HG02798 (cell line): Measurements from ENCODE around the gene AOPEP.
"Not testable (repeated sequence)": the region's sequence is repeated elsewhere in the genome, so short reads cannot be mapped to it uniquely, and the experiment has no call there.

Experiments used
- ATAC-seq: cut with Tn5 transposase; IDR thresholded peaks from one replicate; pipeline ENCODE4 v1.9.1; 2021; ENCODE audit warnings: mild to moderate bottlenecking; ENCODE audit not compliant: unreplicated experiment, poor library complexity

AOPEP gene

DNA sequence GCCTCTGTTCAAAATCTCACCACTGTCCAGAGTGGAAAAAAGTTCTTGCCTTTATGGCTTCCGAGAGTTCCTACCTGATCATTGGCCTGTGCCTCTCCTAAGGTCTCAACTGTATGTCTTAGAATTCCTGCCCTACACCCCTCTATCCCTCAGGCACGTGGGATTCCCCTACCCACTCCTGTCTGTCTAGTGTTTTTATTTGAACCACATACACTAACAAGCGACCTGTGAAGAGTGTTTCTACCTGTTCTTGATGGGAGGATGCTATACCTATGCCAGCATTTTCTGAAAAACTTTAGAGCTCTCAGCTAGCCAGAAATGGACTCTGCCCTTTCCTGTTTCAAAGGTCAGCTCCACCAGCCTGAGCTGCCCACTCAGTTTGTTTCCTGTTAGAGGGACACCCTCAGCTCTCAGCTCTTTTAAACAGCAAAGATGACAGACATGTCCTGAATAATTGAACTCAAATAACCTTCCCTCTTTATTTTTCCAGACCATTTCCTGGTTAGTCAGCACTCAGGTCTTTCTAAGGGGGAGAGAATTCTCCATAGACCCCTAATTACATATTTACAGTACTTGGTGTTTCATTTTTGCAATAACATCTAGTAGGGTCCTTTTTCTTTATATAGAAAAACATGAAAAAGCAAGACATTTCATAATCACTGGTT is 214.8 kb downstream of the AOPEP start:
- ATAC-seq: no peak

DNA sequence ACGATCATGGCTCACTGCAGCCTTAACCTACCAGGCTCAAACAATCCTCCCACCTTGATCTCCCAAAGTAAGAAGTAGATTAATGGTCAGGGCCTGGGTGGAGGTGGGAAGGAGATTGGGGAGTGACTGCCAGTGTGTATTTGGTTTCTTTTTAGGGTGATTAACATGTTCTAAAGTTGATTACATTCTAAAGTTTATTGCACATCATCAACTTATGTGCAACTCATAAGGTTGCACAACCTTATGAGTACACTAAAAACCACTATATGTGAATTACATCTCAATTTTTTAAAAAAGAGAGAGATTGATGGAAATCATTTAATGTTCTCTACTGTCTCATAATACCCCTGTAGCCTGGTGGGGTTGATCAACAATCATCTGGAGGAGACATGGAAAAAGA is 218.1 kb downstream of the AOPEP start:
- ATAC-seq: no peak

DNA sequence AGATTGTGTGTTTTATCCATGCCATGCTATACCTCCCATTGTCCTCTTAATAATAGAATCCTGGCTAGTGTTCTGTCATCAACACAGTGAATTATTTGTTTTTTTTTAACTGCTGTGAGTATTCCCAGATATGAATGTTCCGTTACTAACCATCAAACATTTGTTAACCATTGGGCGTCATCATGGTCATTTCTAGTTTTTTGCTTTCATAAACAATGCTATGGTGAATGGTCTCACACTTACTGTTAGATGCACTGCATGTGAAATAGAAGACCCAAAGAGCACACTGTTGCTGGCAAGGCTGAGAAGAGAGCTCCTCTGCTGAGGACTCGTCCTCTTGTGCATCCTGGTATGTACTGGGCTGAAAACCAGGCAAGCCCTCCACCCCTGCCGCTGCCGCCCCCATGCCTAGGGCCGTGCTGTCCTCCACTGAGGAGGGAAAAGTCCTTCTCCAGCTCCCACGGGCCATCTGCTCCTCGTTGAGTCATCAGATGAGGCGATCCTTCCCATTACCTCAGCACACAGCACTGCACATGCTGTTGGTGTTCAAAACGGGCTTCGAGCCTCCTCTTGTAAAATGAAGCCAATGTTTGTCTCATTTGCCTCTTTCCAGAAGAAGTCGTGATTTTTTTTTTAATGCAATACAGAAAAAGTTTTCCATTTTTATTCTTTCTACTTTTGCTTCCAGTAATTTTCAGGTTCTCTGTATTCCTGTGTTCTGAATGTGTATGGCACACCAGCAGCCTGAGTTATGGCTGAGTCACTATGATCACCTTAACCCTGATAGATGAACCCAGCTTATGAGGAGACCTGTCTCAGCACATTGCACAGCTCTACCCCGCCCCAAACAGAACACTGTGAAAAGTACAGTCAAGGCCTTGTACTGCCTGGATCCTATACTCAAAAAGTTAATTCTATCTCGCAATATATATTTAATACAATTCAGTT is 219.0 kb downstream of the AOPEP start:
- ATAC-seq: no peak

DNA sequence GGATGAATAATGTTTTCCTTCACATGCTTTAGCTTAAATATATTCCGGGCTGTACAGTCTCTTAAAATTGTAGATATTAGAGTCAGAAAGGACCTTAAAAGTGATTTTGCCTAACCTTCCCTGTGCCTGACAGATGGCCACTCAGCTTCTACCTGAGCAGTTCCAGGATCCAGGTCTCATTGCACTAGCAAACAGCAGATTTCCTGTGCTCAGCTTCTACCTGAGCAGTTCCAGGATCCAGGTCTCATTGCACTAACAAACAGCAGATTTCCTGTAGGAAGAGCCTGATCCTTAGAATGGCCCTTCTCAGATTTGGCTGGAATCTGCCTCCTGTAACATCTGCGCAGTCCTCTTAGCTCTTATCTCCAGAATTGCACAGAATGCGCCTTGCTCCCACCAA is 219.8 kb downstream of the AOPEP start:
- ATAC-seq: no peak

DNA sequence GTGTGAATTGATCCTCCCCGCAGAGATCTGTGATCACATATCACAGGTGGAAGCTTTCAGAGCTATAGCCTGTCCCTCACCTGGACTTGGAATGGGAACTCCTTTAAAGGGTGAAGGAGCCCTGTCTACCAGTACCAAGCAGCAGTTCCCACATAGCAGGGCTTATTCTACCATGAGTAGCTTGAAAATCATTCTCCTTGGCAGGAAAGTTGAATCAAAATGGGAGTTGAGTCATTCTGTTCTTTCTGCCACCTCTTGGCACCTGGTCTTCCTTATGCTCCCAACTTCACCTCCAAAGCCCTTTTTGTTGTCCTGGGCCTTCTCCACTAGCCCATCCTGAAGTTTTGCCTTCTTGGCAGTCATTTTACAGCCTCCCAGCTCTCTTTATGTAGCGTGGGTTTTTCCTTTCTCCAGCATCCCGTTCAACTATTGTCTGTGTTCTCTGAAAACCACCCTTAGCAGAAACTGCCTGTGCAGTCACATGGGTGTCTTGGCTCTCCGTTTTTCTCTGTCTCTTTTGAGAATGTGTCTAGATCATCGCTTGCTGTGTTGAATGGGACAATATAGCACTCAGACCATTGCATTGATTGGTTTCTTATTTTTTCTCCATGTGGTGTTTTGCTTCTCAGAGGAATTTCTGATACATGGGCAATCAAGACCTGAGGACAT is 222.2 kb downstream of the AOPEP start:
- ATAC-seq: no peak

DNA sequence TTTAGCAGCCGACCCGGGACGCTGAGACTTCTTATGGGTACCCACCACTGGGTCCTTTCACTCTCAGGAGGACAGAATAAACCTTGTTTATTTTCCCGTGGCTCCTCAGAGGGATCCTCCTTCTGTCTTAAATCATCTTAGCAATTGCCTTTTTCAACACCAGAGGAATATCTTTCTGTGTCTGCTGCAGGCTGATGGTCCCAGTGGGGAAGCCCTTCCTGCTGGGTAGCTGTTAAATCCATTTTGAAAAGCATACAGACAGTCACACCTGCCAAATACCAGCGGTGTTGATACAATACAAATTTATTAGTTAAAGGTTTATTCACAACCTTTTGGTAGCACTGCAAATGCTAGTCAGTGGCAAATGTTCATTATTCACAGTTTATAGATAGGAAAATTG is 222.9 kb downstream of the AOPEP start:
- ATAC-seq: no peak

DNA sequence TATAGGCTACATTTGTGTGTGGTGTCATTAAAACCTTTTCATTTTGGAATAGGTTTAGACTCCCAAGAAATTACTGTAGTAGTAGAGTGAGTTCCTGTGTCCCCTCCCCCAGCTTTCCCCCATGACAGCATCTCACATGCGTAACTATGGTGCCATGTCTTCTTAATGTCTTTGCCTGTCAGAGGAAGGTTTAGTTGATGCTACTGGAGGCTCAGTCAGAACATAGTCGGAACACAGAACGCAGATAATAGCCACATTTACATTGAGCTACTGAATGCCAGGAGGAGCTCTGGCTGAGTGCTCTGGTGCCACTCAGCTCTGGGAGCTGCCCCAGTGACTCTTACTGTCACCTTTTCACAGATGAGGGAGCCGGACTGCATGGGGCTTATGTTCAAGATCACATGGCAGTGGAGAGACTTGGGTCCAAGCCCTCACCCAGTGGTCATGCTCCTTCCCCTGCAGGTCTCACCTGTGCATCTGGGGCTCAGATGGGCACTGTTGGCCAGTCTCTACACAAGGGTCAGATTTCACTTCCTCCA is 223.6 kb downstream of the AOPEP start:
- ATAC-seq: no peak

DNA sequence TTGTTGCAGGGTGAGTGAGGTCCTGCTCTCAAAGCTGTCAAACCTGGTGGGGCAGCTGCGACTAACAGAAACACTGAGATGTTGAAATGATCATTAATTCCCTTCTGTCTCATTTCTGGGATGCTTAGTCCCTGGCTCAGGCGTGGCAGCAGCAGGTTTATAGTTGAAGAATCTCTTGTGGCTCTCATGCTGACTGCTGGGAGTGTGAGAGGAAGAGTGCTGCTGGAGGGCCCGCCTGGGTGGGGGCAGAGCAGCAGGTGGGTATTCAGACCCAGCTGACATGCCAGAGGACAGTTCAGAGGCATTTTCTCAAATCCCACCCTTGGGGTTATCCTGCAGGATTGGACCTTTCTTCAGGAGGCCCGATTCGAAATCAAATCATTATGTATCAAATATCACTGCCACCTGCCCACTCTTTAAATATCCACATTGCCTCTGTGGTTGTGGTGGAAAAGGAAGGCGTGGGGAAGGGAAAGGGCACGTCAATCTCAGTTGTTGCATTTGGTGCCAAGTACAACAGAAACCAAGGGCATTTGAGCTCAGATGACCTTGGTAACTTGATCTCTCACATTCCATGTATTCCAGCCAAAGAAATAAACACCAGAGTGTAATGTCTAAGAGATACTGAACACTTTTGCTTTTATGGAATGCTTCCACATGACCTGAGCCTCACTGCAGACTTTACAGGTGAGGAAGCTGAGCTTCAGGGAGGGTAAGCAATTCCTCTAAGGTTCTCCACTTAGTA is 224.3 kb downstream of the AOPEP start:
- no peak for ATAC-seq

DNA sequence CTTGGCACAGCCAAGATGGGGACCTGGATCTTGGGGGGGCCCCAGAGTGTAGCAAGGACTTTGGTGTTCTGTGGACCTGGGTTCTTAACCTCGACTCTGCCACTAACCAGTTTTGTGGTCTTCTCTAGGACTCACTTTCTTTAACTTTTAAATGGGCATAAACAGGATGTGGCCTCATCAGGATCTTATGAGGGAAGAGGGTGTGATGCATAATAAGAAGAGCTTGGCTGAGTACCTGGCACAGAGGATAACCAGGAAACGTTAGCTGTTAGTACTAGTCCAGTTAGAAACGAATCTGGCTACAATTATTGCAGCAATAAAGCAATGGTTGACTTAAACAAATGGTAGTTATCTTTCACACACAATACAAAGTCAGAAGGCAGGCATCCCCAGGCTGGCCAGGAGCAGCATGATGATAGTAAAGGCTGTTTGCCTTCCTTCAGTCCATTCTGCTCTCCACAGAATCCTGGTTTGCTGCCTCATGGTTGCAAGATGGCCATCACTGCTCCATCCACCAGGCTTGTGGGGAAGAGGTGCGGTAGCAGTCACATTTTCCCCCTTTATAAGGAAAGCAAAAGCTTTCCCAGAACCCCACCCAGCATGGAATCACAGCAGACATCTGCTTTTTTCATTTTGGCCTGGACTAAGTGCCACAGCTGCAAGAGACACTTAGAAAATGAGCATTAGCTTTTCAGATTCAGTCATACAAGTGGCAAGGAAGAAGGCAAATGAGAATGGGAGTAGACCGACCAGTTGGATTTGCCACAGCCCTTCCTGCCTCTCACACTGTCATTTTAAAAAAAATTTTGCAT is 225.0 kb downstream of the AOPEP start:
- no peak for ATAC-seq

DNA sequence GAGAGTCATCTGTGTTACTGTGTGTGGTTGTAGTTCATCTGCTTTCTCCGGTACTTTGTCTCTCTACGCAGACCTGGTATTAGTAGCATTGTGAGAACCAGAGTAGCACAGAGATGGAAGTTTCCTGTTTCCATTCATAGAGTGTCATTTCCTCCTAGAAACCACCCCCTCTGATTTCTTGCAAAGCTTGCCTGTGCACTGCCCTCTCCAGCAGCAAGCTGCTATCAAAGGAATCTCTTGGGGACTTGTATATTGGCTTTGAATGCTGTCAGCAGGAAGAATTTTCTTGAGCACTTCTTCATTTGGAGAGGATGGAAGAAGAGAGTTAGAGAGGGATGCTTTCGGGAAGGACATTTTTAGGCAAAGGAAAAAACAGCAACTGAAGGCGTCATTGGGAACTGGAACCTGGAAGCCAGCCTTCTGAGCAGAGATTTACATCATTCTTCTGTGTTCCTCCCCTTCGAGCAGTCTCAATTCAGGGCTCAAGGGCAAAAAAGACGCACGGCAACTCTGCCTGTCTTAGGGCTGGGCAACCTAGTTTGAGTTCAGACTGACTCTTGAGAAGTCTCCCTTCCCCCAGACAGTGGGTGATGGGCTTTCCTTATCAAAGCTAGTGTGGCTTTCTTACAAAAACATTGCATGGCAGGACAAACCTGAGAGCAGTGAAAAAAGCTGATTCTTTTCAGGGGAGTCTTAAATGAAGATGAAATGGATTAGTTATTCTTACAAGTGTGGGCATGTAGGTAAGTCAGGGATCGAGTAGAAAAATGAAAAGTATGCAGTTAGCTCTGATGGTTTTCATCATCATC is 226.3 kb downstream of the AOPEP start:
- peak; percentile 62 for ATAC-seq

DNA sequence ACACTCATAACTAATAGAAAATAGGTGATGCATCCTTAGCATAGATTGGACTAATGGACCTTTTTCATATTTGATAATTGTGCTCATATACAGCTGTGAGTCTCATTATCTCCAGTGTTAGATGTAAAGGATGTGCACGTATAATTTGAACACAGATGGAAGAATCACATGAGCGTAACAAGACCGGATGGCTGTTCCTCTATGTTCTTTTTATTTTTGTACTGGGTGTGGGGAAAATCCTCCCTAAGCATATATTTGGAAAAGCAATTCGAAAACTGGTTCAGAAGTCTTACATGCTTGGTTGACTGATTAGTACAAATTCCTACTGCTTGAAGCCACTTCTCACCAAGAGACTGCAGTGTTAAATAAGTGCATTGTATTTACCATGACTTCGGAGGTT is 230.2 kb downstream of the AOPEP start:
- no peak for ATAC-seq

DNA sequence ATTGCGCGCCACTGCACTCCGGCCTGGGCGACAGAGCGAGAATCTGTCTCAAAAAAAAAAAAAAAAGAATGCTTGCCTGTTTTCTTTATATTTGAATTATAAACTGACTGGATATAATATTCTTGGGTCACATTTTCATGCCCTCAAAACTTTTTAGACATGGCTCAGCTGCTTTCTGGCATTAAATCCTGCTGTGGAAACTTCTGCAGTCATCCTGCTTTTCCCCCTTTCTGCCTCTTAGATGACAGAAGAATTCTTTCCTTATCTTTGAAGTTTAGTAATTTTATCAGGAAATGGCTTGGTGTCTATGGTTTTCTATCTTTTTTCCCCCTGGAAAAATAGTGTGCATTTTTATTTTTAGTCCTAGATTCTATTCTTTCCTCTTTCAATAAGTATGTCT is 234.5 kb downstream of the AOPEP start:
- ATAC-seq: no peak

DNA sequence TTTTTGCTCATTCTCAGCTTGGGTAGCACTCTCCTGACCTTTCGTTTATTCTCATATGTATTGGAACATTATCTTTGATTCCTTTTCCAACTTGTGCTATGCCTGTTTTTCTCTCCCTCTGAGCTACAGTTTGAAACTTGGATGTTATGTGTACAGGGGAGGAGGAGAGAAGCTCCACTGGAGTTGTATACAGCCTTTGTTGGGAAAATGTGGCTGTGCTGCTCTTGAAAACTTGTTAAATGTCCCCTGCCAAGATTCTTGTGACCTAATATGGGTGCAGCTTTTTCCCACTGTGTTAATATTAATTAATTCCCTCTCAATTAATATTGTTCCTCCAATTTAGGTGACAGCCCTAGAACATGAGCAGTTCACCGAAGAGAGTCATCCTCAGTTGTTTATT is 235.4 kb downstream of the AOPEP start:
- no peak for ATAC-seq

DNA sequence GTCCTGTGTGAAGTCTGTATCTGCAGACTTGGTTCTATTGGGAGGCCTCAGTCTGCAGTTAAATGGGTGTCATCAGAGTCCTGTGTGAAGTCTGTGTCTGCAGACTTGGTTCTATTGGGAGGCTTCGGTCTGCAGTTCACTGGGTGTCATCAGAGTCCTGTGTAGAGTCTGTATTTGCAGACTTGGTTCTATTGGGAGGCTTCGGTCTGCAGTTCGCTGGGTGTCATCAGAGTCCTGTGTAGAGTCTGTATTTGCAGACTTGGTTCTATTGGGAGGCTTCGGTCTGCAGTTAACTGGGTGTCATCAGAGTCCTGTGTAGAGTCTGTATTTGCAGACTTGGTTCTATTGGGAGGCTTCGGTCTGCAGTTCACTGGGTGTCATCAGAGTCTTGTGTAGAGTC is 239.1 kb downstream of the AOPEP start:
- not testable (repeated sequence) for ATAC-seq

DNA sequence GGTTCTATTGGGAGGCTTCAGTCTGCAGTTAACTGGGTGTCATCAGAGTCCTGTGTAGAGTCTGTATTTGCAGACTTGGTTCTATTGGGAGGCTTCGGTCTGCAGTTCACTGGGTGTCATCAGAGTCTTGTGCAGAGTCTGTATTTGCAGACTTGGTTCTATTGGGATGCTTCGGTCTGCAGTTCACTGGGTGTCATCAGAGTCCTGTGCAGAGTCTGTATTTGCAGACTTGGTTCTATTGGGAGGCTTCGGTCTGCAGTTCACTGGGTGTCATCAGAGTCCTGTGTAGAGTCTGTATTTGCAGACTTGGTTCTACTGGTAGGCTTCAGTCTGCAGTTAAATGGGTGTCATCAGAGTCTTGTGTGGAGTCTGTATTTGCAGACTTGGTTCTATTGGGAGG is 239.5 kb downstream of the AOPEP start:
- ATAC-seq: not testable (repeated sequence)

DNA sequence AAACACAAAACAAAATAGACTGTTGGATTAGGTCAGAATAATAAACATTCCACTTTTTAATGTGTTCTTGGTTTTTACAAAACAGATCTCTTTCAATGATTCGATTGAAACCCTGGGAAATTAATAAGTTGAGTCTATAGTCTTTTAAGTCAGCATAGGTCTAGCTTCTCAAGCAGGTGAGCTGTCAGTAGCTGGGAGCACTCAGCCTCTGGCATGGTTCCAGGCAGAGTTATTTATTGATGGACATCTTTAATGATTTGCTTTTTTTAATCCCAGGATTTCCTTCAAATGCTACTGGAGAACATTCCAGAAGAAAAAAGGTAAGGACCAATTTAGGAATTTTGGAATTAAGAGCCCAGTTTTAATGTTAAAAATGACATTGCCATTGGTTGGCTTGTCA is 241.0 kb downstream of the AOPEP start:
- no peak for ATAC-seq

DNA sequence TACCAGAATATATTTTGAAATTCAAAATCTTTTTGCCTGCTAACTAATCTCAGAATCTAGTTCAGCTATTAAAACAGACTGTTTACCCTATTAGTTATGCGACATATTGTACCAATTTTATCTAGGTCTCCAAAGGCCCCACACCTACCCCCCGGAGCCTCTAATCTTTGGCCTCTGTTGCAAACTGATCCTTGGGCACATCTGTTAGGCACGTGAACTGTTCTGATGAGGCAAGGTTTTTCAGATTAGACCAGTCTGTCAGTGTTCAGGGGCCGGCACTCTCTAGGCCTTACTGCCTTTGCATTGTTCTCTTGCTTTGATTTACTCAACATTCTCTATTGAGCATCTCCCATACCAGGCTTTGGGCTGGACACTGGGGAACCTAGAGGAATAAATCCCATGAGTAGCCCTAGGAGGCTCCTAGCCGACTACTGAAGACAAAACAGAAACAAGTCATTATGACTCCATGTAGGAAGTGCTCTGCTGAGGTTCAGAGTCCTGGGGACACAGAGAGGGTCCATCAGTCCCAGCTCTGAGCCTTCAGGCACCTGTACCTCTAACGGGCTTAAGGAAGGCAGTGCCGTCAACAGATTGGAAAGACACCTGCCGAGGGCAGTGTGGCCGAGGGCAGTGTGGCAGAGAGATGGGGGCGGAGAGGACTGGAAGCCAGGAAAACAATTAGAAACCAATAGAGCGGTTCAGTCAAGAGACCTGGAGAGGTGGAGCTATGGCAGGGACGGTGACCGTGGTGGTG is 245.1 kb downstream of the AOPEP start:
- no peak for ATAC-seq

DNA sequence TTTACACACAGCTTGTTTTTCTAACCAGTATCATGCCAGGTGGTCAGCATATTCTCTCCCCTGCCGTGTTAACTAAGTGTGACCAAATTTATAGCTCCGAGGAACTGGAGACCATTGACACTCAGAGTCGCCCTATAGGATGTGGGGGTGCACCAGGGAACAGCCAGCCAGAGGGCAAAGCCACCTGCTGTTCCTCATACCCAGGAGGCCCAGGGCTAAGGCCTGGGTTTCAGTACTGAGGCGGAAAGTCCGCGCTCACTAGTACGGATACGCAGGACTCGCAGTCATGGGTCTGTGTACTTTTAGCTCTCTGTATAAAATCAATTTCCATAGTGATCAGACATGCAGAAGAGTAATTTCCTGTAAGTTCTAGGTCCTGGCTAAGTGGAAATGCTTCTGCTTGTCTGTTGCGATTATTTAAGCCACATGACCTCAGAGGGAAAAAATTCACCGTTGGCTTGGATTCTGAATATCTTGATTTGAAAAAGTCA is 247.0 kb downstream of the AOPEP start:
- no peak for ATAC-seq
